GM23338 (cell line): ENCODE measurements around the gene SNX2. TPM values are rescaled to one million over a fixed set of nuclear protein-coding genes. Genes with fewer than 3 reads are reported as not detected.

Experiments used
- ATAC-seq: fragments of 200-7000 bp; cut with Tn5 transposase; 3 replicates; pipeline ENCODE4 v1.9.1; 2020
- DNase-seq: peaks from one replicate; pipeline ENCODE4 v3.0.0-alpha.2; 2015; ENCODE audit warnings: low spot score
- H2AFZ ChIP-seq: fragments of 200-600 bp; sonication (generic); 2 replicates; pipeline ENCODE4 v1.8.0; 2016; ENCODE audit warnings: antibody characterized with exemption, mild to moderate bottlenecking, moderate library complexity
- H3F3A ChIP-seq: fragments of 200-600 bp; sonication (generic); replicated peaks from 2 replicates; pipeline ENCODE4 v1.8.0; 2017; ENCODE audit warnings: antibody characterized with exemption, mixed run types, low read depth
- H3K27ac ChIP-seq: fragments of 200-600 bp; sonication (generic); 2 replicates; pipeline ENCODE4 v1.6.1; 2016; ENCODE audit warnings: low read depth
- H3K27me3 ChIP-seq: fragments of 200-600 bp; sonication (generic); 2 replicates; pipeline ENCODE4 v1.8.0; 2016; ENCODE audit warnings: mild to moderate bottlenecking, mixed run types, moderate library complexity; ENCODE audit not compliant: insufficient read depth
- H3K36me3 ChIP-seq: fragments of 200-600 bp; sonication (generic); 2 replicates; pipeline ENCODE4 v1.8.0; 2016; ENCODE audit warnings: mild to moderate bottlenecking; ENCODE audit not compliant: insufficient read depth
- H3K4me1 ChIP-seq: fragments of 200-600 bp; sonication (generic); 2 replicates; pipeline ENCODE4 v1.8.0; 2016; ENCODE audit warnings: mild to moderate bottlenecking, moderate library complexity; ENCODE audit not compliant: insufficient read depth
- H3K4me2 ChIP-seq: fragments of 200-600 bp; sonication (generic); 2 replicates; pipeline ENCODE4 v1.7.1; 2017; ENCODE audit warnings: mixed run types
- H3K4me3 ChIP-seq: fragments of 200-600 bp; sonication (generic); 2 replicates; pipeline ENCODE4 v1.6.1; 2016; ENCODE audit warnings: mixed run types
- H3K79me2 ChIP-seq: fragments of 200-600 bp; sonication (generic); replicated peaks from 2 replicates; pipeline ENCODE4 v1.8.0; 2017; ENCODE audit warnings: mild to moderate bottlenecking; ENCODE audit not compliant: insufficient read depth
- H3K9me2 ChIP-seq: fragments of 200-600 bp; sonication (generic); 2 replicates; pipeline ENCODE4 v1.8.0; 2017; ENCODE audit not compliant: insufficient read depth
- H4K20me1 ChIP-seq: fragments of 200-600 bp; sonication (generic); replicated peaks from 2 replicates; pipeline ENCODE4 v1.8.0; 2017; ENCODE audit warnings: mild to moderate bottlenecking; ENCODE audit not compliant: insufficient read depth
- H3K27ac Mint-ChIP-seq: 2 replicates; pipeline ENCODE4 v1.8.0; 2020; ENCODE audit warnings: inconsistent platforms, mild to moderate bottlenecking, moderate library complexity, mixed read lengths
- H3K27me3 Mint-ChIP-seq: 3 replicates; pipeline ENCODE4 v1.8.0; 2022; ENCODE audit warnings: low read depth, mild to moderate bottlenecking, moderate library complexity, mixed read lengths, inconsistent platforms; ENCODE audit not compliant: insufficient read depth, poor library complexity
- H3K36me3 Mint-ChIP-seq: 3 replicates; pipeline ENCODE4 v1.8.0; 2021; ENCODE audit warnings: low read depth, mild to moderate bottlenecking, inconsistent platforms, moderate library complexity, mixed read lengths
- H3K4me1 Mint-ChIP-seq: 3 replicates; pipeline ENCODE4 v1.8.0; 2020; ENCODE audit warnings: mild to moderate bottlenecking, inconsistent platforms, mixed read lengths
- H3K4me3 Mint-ChIP-seq: 3 replicates; pipeline ENCODE4 v1.8.0; 2021; ENCODE audit warnings: moderate library complexity, mild to moderate bottlenecking, inconsistent platforms, mixed read lengths
- H3K9me3 Mint-ChIP-seq: 3 replicates; pipeline ENCODE4 v1.8.0; 2020; ENCODE audit warnings: moderate library complexity, mild to moderate bottlenecking, inconsistent platforms, mixed read lengths
- EZH2 ChIP-seq: fragments of 200-600 bp; sonication (generic); IDR thresholded peaks from one replicate; pipeline ENCODE4 v1.8.0; 2017; ENCODE audit warnings: antibody characterized with exemption, mild to moderate bottlenecking, low read depth; ENCODE audit not compliant: unreplicated experiment
- EZH2phosphoT487 ChIP-seq: fragments of 200-600 bp; sonication (generic); IDR thresholded peaks from one replicate; pipeline ENCODE4 v1.8.1; 2018; ENCODE audit warnings: antibody characterized with exemption; ENCODE audit not compliant: unreplicated experiment
- POLR2AphosphoS5 ChIP-seq: IDR thresholded peaks from 2 replicates; pipeline ENCODE4 v1.6.1; 2016; ENCODE audit warnings: antibody characterized with exemption, low read depth
- REST ChIP-seq: IDR thresholded peaks from one replicate; pipeline ENCODE4 v1.6.1; 2018; ENCODE audit warnings: antibody characterized with exemption; ENCODE audit not compliant: unreplicated experiment
- STAT1 ChIP-seq: IDR thresholded peaks from one replicate; pipeline ENCODE4 v1.6.1; 2016; ENCODE audit warnings: antibody characterized with exemption; ENCODE audit not compliant: unreplicated experiment
- ZNF114 ChIP-seq: fragments of 250-450 bp; sonication (Bioruptor Pico); IDR thresholded peaks from 2 replicates; pipeline ENCODE4 v1.5.0; 2020; ENCODE audit warnings: mild to moderate bottlenecking, moderate library complexity
- polyA plus RNA-seq: library from polyadenylated mRNA; unstranded; fragments of >200 nt; fragmentation: Nextera tagmentation; extraction: Ambion mirVana; gene quantifications from 2 replicates; pipeline ENCODE4 v1.2.1, GENCODE V29; 2016
- total RNA-seq: library from RNA; depleted of rRNA; stranded (reverse); fragments of >200 nt; shearing (Covaris generic); gene quantifications from 2 replicates; pipeline ENCODE4 v1.2.3, GENCODE V29; 2014

The SNX2 gene
- total and polyA plus RNA-seq, 2 experiments from 2014 or later: 50.8 to 67.8 TPM

GRCh38 chr5:122871661-122872060 is 96.8 kb downstream of the SNX2 start:
- H3K27me3 ChIP-seq: no peaks in the 10 kb centered on the region
- H3K36me3 Mint-ChIP-seq: no peaks in the 10 kb centered on the region; the same call in 2 of the 3 replicates
- peaks cover 25% of the 10 kb centered on the region for H3K4me1 ChIP-seq
- no peaks in the 10 kb centered on the region for H3K9me3 Mint-ChIP-seq
- H3K79me2 ChIP-seq: no peaks in the 10 kb centered on the region; the same call in none of the 2 replicates
- no peaks in the 10 kb centered on the region; the same call in 1 of the 2 replicates for H3K9me2 ChIP-seq
- no peaks in the 10 kb centered on the region for H3K27me3 Mint-ChIP-seq
- H3K4me1 Mint-ChIP-seq: peaks cover 16% of the 10 kb centered on the region
- no peak overlapping the region for H3K27ac ChIP-seq
- no peak overlapping the region for H3K27ac Mint-ChIP-seq
- TF ChIP-seq ZNF114 (no peak), EZH2 (no peak)
- H3K4me3 ChIP-seq: no peak overlapping the region
- no peaks in the 10 kb centered on the region for H3F3A ChIP-seq
- no peak for DNase-seq
- no peak for ATAC-seq
- no peak overlapping the region for H2AFZ ChIP-seq
- H3K36me3 ChIP-seq: no peaks in the 10 kb centered on the region
- no peak overlapping the region for H3K4me2 ChIP-seq
- no peak overlapping the region for H3K4me3 Mint-ChIP-seq
- H4K20me1 ChIP-seq: no peaks in the 10 kb centered on the region; the same call in 1 of the 2 replicates

- Mint-ChIP-seq H3K27me3 (no peaks in the 10 kb centered on the region), H3K4me3 (no peak overlapping the region), H3K36me3 (no peaks in the 10 kb centered on the region), H3K9me3 (no peaks in the 10 kb centered on the region), H3K27ac (no peak overlapping the region), H3K4me1 (peaks cover 13% of the 10 kb centered on the region)
- TF ChIP-seq POLR2AphosphoS5 (no peak), ZNF114 (no peak), REST (no peak)
- Histone ChIP-seq H3K4me3 (no peak overlapping the region), H3F3A (no peaks in the 10 kb centered on the region), H3K36me3 (no peaks in the 10 kb centered on the region), H3K4me1 (peaks cover 19% of the 10 kb centered on the region), H2AFZ (no peak overlapping the region), H3K27me3 (no peaks in the 10 kb centered on the region), H3K79me2 (no peaks in the 10 kb centered on the region; the same call in none of the 2 replicates), H3K9me2 (peaks cover 6% of the 10 kb centered on the region; the same call in 1 of the 2 replicates), H3K27ac (no peak overlapping the region), H3K4me2 (no peak overlapping the region), H4K20me1 (no peaks in the 10 kb centered on the region; the same call in 1 of the 2 replicates)
- DNase-seq (no peak), ATAC-seq (no peak)
Observed at GRCh38 chr5:122874179-122874875, 99.4 kb downstream of the SNX2 start.

GRCh38 chr5:122877518-122877917 is 102.6 kb downstream of the SNX2 start:
- Mint-ChIP-seq H3K4me1 (peaks cover 5% of the 10 kb centered on the region; the same call in 1 of the 3 replicates), H3K36me3 (no peaks in the 10 kb centered on the region), H3K27ac (no peak overlapping the region), H3K9me3 (no peaks in the 10 kb centered on the region), H3K27me3 (peaks cover 2% of the 10 kb centered on the region), H3K4me3 (no peak overlapping the region)
- H4K20me1 ChIP-seq: no peaks in the 10 kb centered on the region; the same call in 1 of the 2 replicates
- no peaks in the 10 kb centered on the region for H3K36me3 ChIP-seq
- H3K79me2 ChIP-seq: no peaks in the 10 kb centered on the region; the same call in none of the 2 replicates
- H3K9me2 ChIP-seq: peaks cover 6% of the 10 kb centered on the region; the same call in 1 of the 2 replicates
- H2AFZ ChIP-seq: no peak overlapping the region
- H3K4me3 ChIP-seq: no peak overlapping the region
- no peak for ATAC-seq
- H3K4me1 ChIP-seq: peaks cover 5% of the 10 kb centered on the region; the same call in 1 of the 2 replicates
- no peaks in the 10 kb centered on the region for H3K27me3 ChIP-seq
- DNase-seq: no peak
- no peaks in the 10 kb centered on the region for H3F3A ChIP-seq
- H3K4me2 ChIP-seq: no peak overlapping the region
- no peak overlapping the region for H3K27ac ChIP-seq
- no peak for TF ChIP-seq REST
- no peak for TF ChIP-seq STAT1
- no peak for TF ChIP-seq EZH2phosphoT487
